CD4-positive, alpha-beta memory T cell (primary cell): Measurements from ENCODE around the gene DEF6. TPM values are rescaled to one million over a fixed set of nuclear protein-coding genes. Genes with fewer than 3 reads are reported as not detected.
A peak's percentile ranks its signal among the peaks of the same experiment; 100 is the strongest.

Experiments
- CTCF ChIA-PET: fragments of 350-600 bp; sonication (Branson Sonifier 250); formaldehyde crosslinking; loops from one replicate; lab custom pipeline; 2021; ENCODE audit warnings: inconsistent platforms; ENCODE audit not compliant: partially characterized antibody; lab: Charles Lee
- POLR2A ChIA-PET: fragments of 350-600 bp; sonication (Branson Sonifier 250); formaldehyde crosslinking; loops from one replicate; lab custom pipeline; 2021; ENCODE audit not compliant: partially characterized antibody; lab: Charles Lee
- DNase-seq, 5 donors: peaks; one replicate each; pipeline versions ENCODE4 v3.0.0 to v3.0.0-alpha.2; 2020 to 2022; ENCODE audit warnings: mixed read lengths in 1 of 5
- H3K27ac ChIP-seq: one replicate; pipeline ENCODE4 v1.7.0; 2013; ENCODE audit warnings: low read depth, low read length
- H3K27me3 ChIP-seq: 2 replicates; pipeline ENCODE4 v1.7.0; 2013; ENCODE audit warnings: mild to moderate bottlenecking, low read length, moderate library complexity; ENCODE audit not compliant: insufficient read depth
- H3K36me3 ChIP-seq: 2 replicates; pipeline ENCODE4 v1.7.0; 2013; ENCODE audit warnings: mild to moderate bottlenecking, low read length, moderate library complexity; ENCODE audit not compliant: insufficient read depth
- H3K4me1 ChIP-seq: 2 replicates; pipeline ENCODE4 v1.7.0; 2013; ENCODE audit warnings: mild to moderate bottlenecking, low read length, moderate library complexity; ENCODE audit not compliant: insufficient read depth
- H3K4me3 ChIP-seq, 2 donors: one replicate each; pipeline ENCODE4 v1.7.0; 2013; ENCODE audit warnings: low read length in 2 of 2, mild to moderate bottlenecking in 1 of 2
- H3K9me3 ChIP-seq, 2 donors: one replicate each; pipeline ENCODE4 v1.7.0; 2013; ENCODE audit warnings: low read length in 2 of 2, control low read depth in 1 of 2; ENCODE audit not compliant: control insufficient read depth in 1 of 2
- H3K27ac Mint-ChIP-seq, 7 donors: one replicate each; pipeline ENCODE4 v1.8.0; 2020 to 2021; ENCODE audit warnings: mixed read lengths in 7 of 7, mild to moderate bottlenecking in 6 of 7, inconsistent platforms in 3 of 7, moderate library complexity in 3 of 7
- H3K27me3 Mint-ChIP-seq, 2 donors: one replicate each; pipeline ENCODE4 v1.8.0; 2020 to 2021; ENCODE audit warnings: mixed read lengths in 2 of 2
- H3K36me3 Mint-ChIP-seq, 2 donors: one replicate each; pipeline ENCODE4 v1.8.0; 2020 to 2021; ENCODE audit warnings: mixed read lengths in 2 of 2, inconsistent platforms in 1 of 2, mild to moderate bottlenecking in 1 of 2
- H3K4me1 Mint-ChIP-seq, 4 donors: one replicate each; pipeline ENCODE4 v1.8.0; 2020 to 2021; ENCODE audit warnings: mixed read lengths in 4 of 4, mild to moderate bottlenecking in 1 of 4
- H3K4me3 Mint-ChIP-seq, 8 donors: one replicate each; pipeline ENCODE4 v1.8.0; 2020 to 2021; ENCODE audit warnings: mixed read lengths in 8 of 8, mild to moderate bottlenecking in 7 of 8, moderate library complexity in 6 of 8, inconsistent platforms in 3 of 8
- H3K9me3 Mint-ChIP-seq, 8 donors: one replicate each; pipeline ENCODE4 v1.8.0; 2020 to 2021; ENCODE audit warnings: mixed read lengths in 8 of 8, mild to moderate bottlenecking in 5 of 8, inconsistent platforms in 3 of 8, moderate library complexity in 1 of 8
- intact Hi-C: fragments of 100-400 bp; cut with micrococcal nuclease; formaldehyde crosslinking; loops from one replicate; pipeline ENCODE4 v1.15.1; 2023
- polyA plus RNA-seq, 2 donors: library from polyadenylated mRNA; unstranded; fragments of 300-500 nt; fragmentation: Illumina TruSeq; gene quantifications; one replicate each; pipeline ENCODE4 v1.2.3, GENCODE V29; 2021
- total RNA-seq, 2 experiments: library from RNA; stranded (reverse); gene quantifications; one replicate each; pipeline ENCODE4 v1.2.3, GENCODE V29; 2021

DEF6 gene
- total and polyA plus RNA-seq, 4 experiments from 2014 or later, result 77.3 to 236 (median 201) TPM

DNA sequence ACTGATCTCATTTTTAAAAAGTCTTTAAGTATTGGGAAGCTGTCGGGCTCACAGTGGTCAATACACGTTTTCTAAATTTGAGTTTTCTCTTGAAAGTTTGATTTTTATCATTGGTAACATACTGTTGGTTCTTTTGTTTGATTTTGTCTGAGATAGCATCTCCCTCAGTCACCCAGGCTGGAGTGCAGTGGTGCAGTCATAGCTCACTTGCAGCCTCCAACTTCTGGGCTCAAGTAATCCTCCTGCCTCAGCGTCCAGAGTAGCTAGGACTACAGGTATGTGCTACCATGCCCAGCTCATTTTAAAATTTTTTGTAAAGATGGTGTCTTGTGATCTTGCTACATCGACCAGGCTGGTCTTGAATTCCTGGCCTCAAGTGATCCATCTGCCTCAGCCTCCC lies 53.8 kb downstream of the DEF6 start:
- H3K4me1 ChIP-seq, result peaks cover 49% of the 10 kb centered on the region
- Mint-ChIP-seq H3K36me3 (peaks cover 49 to 56% of the 10 kb centered on the region in 2 donors), H3K27ac (peak overlapping the region; percentile 79 to 95 (median 86)), H3K27me3 (no peaks in the 10 kb centered on the region), H3K4me1 (peaks cover 43 to 78% (median 54%) of the 10 kb centered on the region in 4 donors), H3K4me3 (peak overlapping the region in 1 of 8 donors; percentile 39), H3K9me3 (peaks cover 0 to 2% (median 0%) of the 10 kb centered on the region in 8 donors)
- no peaks in the 10 kb centered on the region for H3K9me3 ChIP-seq
- DNase-seq, result no peak
- ChIA-PET POLR2A (interaction anchor here (0.8 to 1.0 kb wide), 2 partner anchors 17 to 44 kb away, joined by 3 read pairs; no protein-coding TSS in a partner anchor), CTCF (interaction anchor here (0.9 to 1.9 kb wide), 3 partner anchors 9 to 24 kb away, joined by 3 to 6 read pairs (median 4); partner anchors contain the start of gene PPARD)
- intact Hi-C loops, result no loop called here
- H3K4me3 ChIP-seq, result no peak overlapping the region
- peaks cover 35% of the 10 kb centered on the region for H3K36me3 ChIP-seq
- no peak overlapping the region for H3K27ac ChIP-seq
- H3K27me3 ChIP-seq, result no peaks in the 10 kb centered on the region

DNA sequence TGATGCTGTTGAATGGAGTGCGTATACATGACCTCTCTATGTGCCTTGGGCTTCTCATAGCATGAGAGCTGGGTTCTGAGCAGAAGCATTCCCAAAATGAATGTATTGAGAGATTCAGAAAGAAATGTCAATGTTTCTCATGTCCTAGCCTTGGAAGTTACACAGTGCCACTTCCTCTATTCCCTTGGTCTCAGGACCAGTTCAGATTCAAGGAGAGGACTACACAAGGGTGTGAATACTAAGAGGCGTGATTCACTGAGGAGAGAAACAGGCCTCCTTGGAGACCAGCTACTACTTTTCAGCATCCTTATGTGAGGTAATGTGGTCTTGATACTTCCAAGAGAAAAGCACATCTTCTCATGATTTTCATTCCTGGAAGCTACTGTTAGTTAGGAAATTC lies 55.1 kb downstream of the DEF6 start:
- H3K9me3 Mint-ChIP-seq, result peaks cover 0 to 2% (median 0%) of the 10 kb centered on the region in 8 donors
- peaks cover 38 to 75% (median 50%) of the 10 kb centered on the region in 4 donors for H3K4me1 Mint-ChIP-seq
- Histone ChIP-seq H3K4me1 (peaks cover 37% of the 10 kb centered on the region), H3K36me3 (peaks cover 38% of the 10 kb centered on the region), H3K27me3 (no peaks in the 10 kb centered on the region), H3K9me3 (no peaks in the 10 kb centered on the region), H3K27ac (no peak overlapping the region), H3K4me3 (no peak overlapping the region)
- peak overlapping the region in 6 of 7 donors; percentile 43 to 90 (median 80) for H3K27ac Mint-ChIP-seq
- intact Hi-C loops, result no loop called here
- no peaks in the 10 kb centered on the region for H3K27me3 Mint-ChIP-seq
- DNase-seq, result no peak
- peak overlapping the region in 2 of 8 donors; percentile 10 to 46 for H3K4me3 Mint-ChIP-seq
- ChIA-PET CTCF (interaction anchor here (1.9 kb wide), 1 partner anchor 11 kb away, joined by 6 read pairs; the partner anchor contains the start of gene PPARD), POLR2A (interaction anchor here (1.4 kb wide), 1 partner anchor 115 kb away, joined by 8 read pairs; the partner anchor contains the start of gene RPL10A)
- peaks cover 53 to 55% of the 10 kb centered on the region in 2 donors for H3K36me3 Mint-ChIP-seq

DNA sequence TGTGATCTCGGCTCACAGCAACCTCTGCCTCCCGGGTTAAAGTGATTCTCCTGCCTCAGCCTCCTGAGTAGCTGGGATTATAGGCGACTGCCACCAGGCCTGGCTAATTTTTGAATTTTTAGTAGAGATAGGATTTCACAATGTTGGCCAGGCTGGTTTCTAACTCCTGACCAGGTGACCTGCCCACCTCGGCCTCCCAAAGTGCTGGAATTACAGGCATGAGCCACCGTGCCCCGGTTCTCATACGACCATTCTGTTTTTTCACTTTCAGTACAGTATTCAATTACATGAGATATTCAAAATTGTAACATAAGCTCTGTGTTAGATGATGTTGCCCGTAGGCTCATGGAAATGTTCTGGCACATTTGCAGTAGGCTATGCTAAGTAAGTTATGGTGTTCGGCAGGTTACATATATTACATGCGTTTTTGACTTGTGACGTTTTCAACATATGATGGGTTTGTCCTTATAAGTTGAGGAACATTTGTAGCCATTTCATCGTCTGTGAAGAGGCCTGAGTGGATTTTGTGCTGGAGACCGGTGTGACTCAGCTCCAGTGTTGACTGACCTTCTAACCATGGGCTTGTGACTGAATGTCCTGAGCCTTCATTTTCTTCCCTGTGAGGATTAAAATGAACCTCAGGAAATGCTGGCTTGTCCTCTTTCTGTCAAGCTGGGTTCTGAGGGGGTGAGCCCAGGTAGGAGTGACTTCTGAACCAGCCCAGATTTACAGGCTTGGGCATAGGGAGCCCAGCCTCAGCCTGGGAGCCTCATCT lies 56.9 kb downstream of the DEF6 start:
- H3K4me3 Mint-ChIP-seq, result no peak overlapping the region
- no peaks in the 10 kb centered on the region for H3K9me3 ChIP-seq
- H3K27ac ChIP-seq, result no peak overlapping the region
- H3K36me3 Mint-ChIP-seq, result peaks cover 46 to 60% of the 10 kb centered on the region in 2 donors
- H3K27ac Mint-ChIP-seq, result peak overlapping the region in 2 of 7 donors; percentile 37 to 66
- ChIA-PET POLR2A (no interaction called here), CTCF (interaction anchor here (0.6 to 1.3 kb wide), 2 partner anchors 13 to 57 kb away, joined by 3 to 5 read pairs; partner anchors contain the start of gene DEF6)
- intact Hi-C loops, result no loop called here
- H3K4me3 ChIP-seq, result no peak overlapping the region
- no peak for DNase-seq
- no peaks in the 10 kb centered on the region for H3K27me3 Mint-ChIP-seq
- H3K9me3 Mint-ChIP-seq, result peaks cover 0 to 2% (median 0%) of the 10 kb centered on the region in 8 donors
- H3K27me3 ChIP-seq, result no peaks in the 10 kb centered on the region
- peaks cover 42% of the 10 kb centered on the region for H3K36me3 ChIP-seq
- peaks cover 22% of the 10 kb centered on the region for H3K4me1 ChIP-seq
- peaks cover 39 to 75% (median 50%) of the 10 kb centered on the region in 4 donors for H3K4me1 Mint-ChIP-seq

DNA sequence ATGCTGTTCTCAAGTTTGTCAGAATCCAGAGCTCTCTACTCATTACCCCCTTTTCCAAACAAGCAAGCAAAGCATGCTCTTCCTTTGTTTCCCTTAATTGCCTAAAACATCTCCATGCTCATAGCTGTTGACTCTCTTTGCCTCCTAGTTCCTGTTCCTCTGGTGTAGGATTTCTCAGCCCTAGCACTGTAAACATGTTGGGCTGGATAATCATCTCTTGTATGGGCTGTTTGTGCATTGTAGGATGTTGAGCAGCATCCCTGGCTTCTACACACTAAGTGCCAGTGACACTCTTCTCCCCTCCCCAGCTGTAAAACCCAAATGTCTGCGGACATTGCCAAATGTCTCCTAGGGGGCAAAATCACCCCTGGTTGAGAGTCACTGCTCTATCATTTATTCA lies 58.8 kb downstream of the DEF6 start:
- Mint-ChIP-seq H3K27ac (peak overlapping the region in 6 of 7 donors; percentile 6 to 74 (median 31)), H3K4me3 (no peak overlapping the region), H3K36me3 (peaks cover 40 to 53% of the 10 kb centered on the region in 2 donors), H3K9me3 (peaks cover 0 to 2% (median 0%) of the 10 kb centered on the region in 8 donors), H3K4me1 (peaks cover 38 to 75% (median 52%) of the 10 kb centered on the region in 4 donors), H3K27me3 (no peaks in the 10 kb centered on the region)
- POLR2A ChIA-PET, result no interaction called here
- CTCF ChIA-PET, result interaction anchor here (0.7 to 1.1 kb wide), 2 partner anchors 63 to 93 kb away, joined by 4 to 6 read pairs; no protein-coding TSS in a partner anchor
- Histone ChIP-seq H3K27ac (no peak overlapping the region), H3K27me3 (no peaks in the 10 kb centered on the region), H3K4me1 (peaks cover 9% of the 10 kb centered on the region), H3K36me3 (peaks cover 42% of the 10 kb centered on the region), H3K9me3 (no peaks in the 10 kb centered on the region), H3K4me3 (no peak overlapping the region)
- intact Hi-C loops, result no loop called here
- DNase-seq, result no peak

DNA sequence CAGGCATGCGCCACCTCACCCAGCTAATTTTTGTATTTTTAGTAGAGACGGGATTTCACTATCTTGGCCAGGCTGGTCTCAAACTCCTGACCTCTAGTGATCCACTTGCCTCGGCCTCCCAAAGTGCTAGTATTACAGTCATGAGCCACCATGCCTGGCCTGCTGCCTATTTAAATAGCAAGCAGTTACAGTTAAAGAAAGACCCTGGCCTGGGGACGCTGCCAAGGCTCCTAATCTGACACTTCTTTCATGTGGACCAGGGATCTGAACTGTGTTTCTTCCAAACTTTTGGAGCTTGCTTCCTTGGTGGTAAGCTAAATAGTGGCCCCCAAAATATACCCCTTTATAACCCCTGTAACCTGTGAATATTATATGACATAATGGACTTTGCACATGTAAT lies 60.1 kb downstream of the DEF6 start:
- peaks cover 13% of the 10 kb centered on the region for H3K4me1 ChIP-seq
- peak overlapping the region in 1 of 8 donors; percentile 27 for H3K4me3 Mint-ChIP-seq
- peaks cover 39 to 74% (median 56%) of the 10 kb centered on the region in 4 donors for H3K4me1 Mint-ChIP-seq
- no peak for DNase-seq
- no peak overlapping the region for H3K27ac ChIP-seq
- ChIA-PET POLR2A (no interaction called here), CTCF (interaction anchor here (0.8 kb wide), 1 partner anchor 14 kb away, joined by 3 read pairs; no protein-coding TSS in a partner anchor)
- H3K9me3 Mint-ChIP-seq, result no peaks in the 10 kb centered on the region
- no peaks in the 10 kb centered on the region for H3K9me3 ChIP-seq
- H3K27me3 ChIP-seq, result no peaks in the 10 kb centered on the region
- H3K4me3 ChIP-seq, result no peak overlapping the region
- peak overlapping the region in 3 of 7 donors; percentile 23 to 74 (median 63) for H3K27ac Mint-ChIP-seq
- no peaks in the 10 kb centered on the region for H3K27me3 Mint-ChIP-seq
- peaks cover 38% of the 10 kb centered on the region for H3K36me3 ChIP-seq
- peaks cover 43 to 44% of the 10 kb centered on the region in 2 donors for H3K36me3 Mint-ChIP-seq
- intact Hi-C loops, result no loop called here

DNA sequence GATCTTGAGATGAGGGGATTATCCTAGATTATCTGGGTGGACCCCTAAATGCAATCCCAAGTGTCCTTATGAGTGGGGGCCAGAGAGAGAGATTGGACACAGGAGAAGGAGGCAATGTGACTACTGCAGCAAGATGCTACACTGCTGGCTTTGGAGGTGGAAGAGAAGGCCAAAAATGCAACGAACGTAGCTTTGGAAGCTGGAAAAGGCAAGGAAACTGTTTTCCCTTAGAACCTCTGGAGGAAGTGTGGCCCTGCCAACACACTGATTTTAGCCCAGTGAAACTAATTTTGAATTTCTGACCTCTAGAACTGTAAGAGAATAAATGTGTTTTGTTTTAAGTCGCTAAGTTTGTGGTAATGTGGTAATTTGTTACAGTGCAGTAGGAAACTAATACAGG lies 60.5 kb downstream of the DEF6 start:
- no peak overlapping the region for H3K4me3 Mint-ChIP-seq
- intact Hi-C loops, result no loop called here
- no peak overlapping the region for H3K4me3 ChIP-seq
- H3K36me3 Mint-ChIP-seq, result peaks cover 39 to 42% of the 10 kb centered on the region in 2 donors
- DNase-seq, result no peak
- H3K27ac Mint-ChIP-seq, result peak overlapping the region in 5 of 7 donors; percentile 23 to 81 (median 73)
- ChIA-PET POLR2A (no interaction called here), CTCF (no interaction called here)
- H3K36me3 ChIP-seq, result peaks cover 34% of the 10 kb centered on the region
- peaks cover 18% of the 10 kb centered on the region for H3K4me1 ChIP-seq
- H3K9me3 Mint-ChIP-seq, result no peaks in the 10 kb centered on the region
- H3K4me1 Mint-ChIP-seq, result peaks cover 41 to 74% (median 56%) of the 10 kb centered on the region in 4 donors
- H3K27me3 ChIP-seq, result no peaks in the 10 kb centered on the region
- H3K27me3 Mint-ChIP-seq, result no peaks in the 10 kb centered on the region
- H3K9me3 ChIP-seq, result no peaks in the 10 kb centered on the region
- no peak overlapping the region for H3K27ac ChIP-seq

DNA sequence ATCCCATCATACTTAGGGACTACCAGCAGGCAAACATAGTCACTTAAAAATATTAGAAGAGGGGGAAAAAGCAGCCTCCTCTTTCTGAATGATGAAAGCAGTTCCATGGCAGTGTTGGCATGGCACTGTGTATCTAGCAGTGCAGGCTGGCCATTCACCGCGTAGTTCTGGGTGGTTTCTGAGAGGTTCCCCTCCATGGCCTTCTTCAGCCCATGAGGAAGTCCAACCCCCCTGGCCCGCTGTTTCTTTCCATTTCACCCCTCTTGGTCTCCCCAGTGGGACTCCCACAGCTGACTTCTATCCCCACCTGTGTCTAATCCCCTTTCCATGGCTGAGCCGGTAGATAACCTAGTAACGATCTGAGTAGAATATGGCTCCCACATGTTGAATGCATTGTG lies 61.7 kb downstream of the DEF6 start:
- Histone ChIP-seq H3K27ac (no peak overlapping the region), H3K9me3 (no peaks in the 10 kb centered on the region), H3K4me3 (no peak overlapping the region), H3K36me3 (peaks cover 28% of the 10 kb centered on the region), H3K27me3 (no peaks in the 10 kb centered on the region), H3K4me1 (peaks cover 22% of the 10 kb centered on the region)
- DNase-seq, result no peak
- POLR2A ChIA-PET, result no interaction called here
- Mint-ChIP-seq H3K4me3 (no peak overlapping the region), H3K27me3 (no peaks in the 10 kb centered on the region), H3K36me3 (peaks cover 34 to 38% of the 10 kb centered on the region in 2 donors), H3K4me1 (peaks cover 42 to 76% (median 58%) of the 10 kb centered on the region in 4 donors), H3K9me3 (no peaks in the 10 kb centered on the region), H3K27ac (peak overlapping the region in 1 of 7 donors; percentile 17)
- intact Hi-C loops, result no loop called here
- CTCF ChIA-PET, result no interaction called here
